Stimulated activated CD8-positive, alpha-beta memory T cell treated with anti-CD3 and anti-CD28 coated beads, Interleukin-4, amount 100 ng/mL, for 24 hours (primary cell): ENCODE data around the gene KRTAP10-2.
"Not testable (repeated sequence)": the region's sequence is repeated elsewhere in the genome, so short reads cannot be mapped to it uniquely, and the experiment has no call there.

Source experiments
- DNase-seq: peaks from one replicate; pipeline ENCODE4 v3.0.0-alpha.2; 2020; ENCODE audit warnings: low read depth

Gene KRTAP10-2

GRCh38 chr21:44514218-44514520, 37.1 kb downstream of the KRTAP10-2 start:
- DNase-seq: no peak

- no peak for DNase-seq
These were observed 37.7 kb downstream of the KRTAP10-2 start for GRCh38 chr21:44513389-44514217.

GRCh38 chr21:44512496-44513388, 38.6 kb downstream of the KRTAP10-2 start:
- no peak for DNase-seq

GRCh38 chr21:44511938-44512275, 39.4 kb downstream of the KRTAP10-2 start:
- DNase-seq: no peak

- no peak for DNase-seq
These were observed 39.9 kb downstream of the KRTAP10-2 start for GRCh38 chr21:44511219-44511937.

GRCh38 chr21:44510508-44511218, 40.6 kb downstream of the KRTAP10-2 start:
- peak; percentile 66 for DNase-seq

- DNase-seq: no peak
These were observed 41.2 kb downstream of the KRTAP10-2 start for GRCh38 chr21:44510109-44510507.

GRCh38 chr21:44509539-44509938, 41.8 kb downstream of the KRTAP10-2 start:
- no peak for DNase-seq

- DNase-seq: no peak
These were observed 42.4 kb downstream of the KRTAP10-2 start for GRCh38 chr21:44508711-44509445.

- DNase-seq: no peak
These were observed 42.9 kb downstream of the KRTAP10-2 start for GRCh38 chr21:44508426-44508710.

GRCh38 chr21:44507673-44508425, 43.5 kb downstream of the KRTAP10-2 start:
- DNase-seq: no peak

- no peak for DNase-seq
These were observed 44.7 kb downstream of the KRTAP10-2 start for GRCh38 chr21:44506279-44507255.

GRCh38 chr21:44505673-44506278, 45.5 kb downstream of the KRTAP10-2 start:
- DNase-seq: no peak

GRCh38 chr21:44503901-44504399, 47.4 kb downstream of the KRTAP10-2 start:
- no peak for DNase-seq

GRCh38 chr21:44503006-44503889, 48.1 kb downstream of the KRTAP10-2 start:
- DNase-seq: not testable (repeated sequence)

- no peak for DNase-seq
These were observed 48.9 kb downstream of the KRTAP10-2 start for GRCh38 chr21:44502171-44502958.
